Thyroid gland (tissue), 4 donors: ENCODE measurements around the gene DOK1.

Experiments
- POLR2A ChIP-seq, 2 donors: fragments of 450-650 bp; IDR thresholded peaks; one replicate each; pipeline ENCODE4 v1.6.1; 2017; ENCODE audit warnings: antibody characterized with exemption in 2 of 2, mild to moderate bottlenecking in 2 of 2, moderate library complexity in 1 of 2
- TF ChIP-seq, protein P1 (sequence below), 6 experiments: fragments of 200-600 bp in 3 of 6; fragments of 450-650 bp in 3 of 6; sonication (generic) in 3 of 6; IDR thresholded peaks; one replicate each; pipeline ENCODE4 v1.5.1; 2016 to 2019; ENCODE audit warnings: antibody characterized with exemption in 6 of 6, mild to moderate bottlenecking in 2 of 6, inconsistent platforms in 1 of 6, moderate library complexity in 1 of 6

DNA sequence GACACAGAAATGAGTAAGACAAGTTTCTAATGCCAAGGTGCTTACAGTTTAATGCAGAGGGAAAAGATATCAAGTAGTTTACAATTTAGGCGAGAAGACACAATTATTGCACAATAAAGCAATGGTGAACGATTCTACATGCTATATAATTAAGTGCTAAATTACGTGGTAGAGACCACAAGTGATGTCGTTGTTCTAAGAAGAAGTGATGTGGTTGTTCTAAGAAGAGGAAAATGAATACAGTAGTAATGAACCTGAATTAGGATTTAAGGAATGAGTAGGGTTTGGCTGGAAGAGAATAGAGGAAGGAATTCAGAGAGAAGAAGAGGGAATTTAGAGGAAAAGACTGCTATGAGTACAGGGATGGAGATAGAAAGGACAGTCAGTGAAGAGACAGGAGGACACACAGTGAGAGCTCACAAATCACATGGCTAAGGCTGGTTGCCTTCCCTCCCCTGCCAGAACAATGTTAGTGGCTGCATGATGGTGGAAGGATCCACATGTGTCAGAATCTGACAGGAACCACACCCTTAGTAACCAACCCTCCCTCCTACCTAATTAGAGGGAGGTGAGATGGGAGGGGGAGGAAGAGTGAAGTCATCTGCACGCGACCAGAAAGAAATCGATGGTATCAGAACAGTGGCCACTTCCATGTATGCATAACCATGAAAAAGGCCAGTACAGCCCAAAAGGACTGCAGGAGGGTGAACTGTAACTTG lies 48.9 kb downstream of the DOK1 start:
- TF ChIP-seq, protein P1, sequence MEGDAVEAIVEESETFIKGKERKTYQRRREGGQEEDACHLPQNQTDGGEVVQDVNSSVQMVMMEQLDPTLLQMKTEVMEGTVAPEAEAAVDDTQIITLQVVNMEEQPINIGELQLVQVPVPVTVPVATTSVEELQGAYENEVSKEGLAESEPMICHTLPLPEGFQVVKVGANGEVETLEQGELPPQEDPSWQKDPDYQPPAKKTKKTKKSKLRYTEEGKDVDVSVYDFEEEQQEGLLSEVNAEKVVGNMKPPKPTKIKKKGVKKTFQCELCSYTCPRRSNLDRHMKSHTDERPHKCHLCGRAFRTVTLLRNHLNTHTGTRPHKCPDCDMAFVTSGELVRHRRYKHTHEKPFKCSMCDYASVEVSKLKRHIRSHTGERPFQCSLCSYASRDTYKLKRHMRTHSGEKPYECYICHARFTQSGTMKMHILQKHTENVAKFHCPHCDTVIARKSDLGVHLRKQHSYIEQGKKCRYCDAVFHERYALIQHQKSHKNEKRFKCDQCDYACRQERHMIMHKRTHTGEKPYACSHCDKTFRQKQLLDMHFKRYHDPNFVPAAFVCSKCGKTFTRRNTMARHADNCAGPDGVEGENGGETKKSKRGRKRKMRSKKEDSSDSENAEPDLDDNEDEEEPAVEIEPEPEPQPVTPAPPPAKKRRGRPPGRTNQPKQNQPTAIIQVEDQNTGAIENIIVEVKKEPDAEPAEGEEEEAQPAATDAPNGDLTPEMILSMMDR (IDR thresholded peaks at IDR 0.05) = no peak
- no peak for TF ChIP-seq POLR2A (IDR thresholded peaks at IDR 0.05)
